Ovary (tissue), 3 donors: ENCODE data around the gene SEMA5B.

Experiments
- EP300 ChIP-seq: sonication (generic); formaldehyde crosslinking; IDR thresholded peaks from one replicate; pipeline ENCODE4 v1.6.1; 2017; ENCODE audit warnings: antibody characterized with exemption
- POLR2A ChIP-seq: fragments of 450-650 bp; IDR thresholded peaks from one replicate; pipeline ENCODE4 v1.6.1; 2017; ENCODE audit warnings: antibody characterized with exemption, mild to moderate bottlenecking, moderate library complexity
- TF ChIP-seq, protein P1 (sequence below), 3 donors: fragments of 450-650 bp in 2 of 3; fragments of 200-600 bp in 1 of 3; IDR thresholded peaks; one replicate each; pipeline versions ENCODE4 v1.5.1 to v1.8.0; 2016 to 2022; ENCODE audit warnings: antibody characterized with exemption in 3 of 3, mild to moderate bottlenecking in 1 of 3
- donor health status: DM: no; HTN: no; CAD: no.

GRCh38 chr3:123020709-123021108 is 6.9 kb downstream of the SEMA5B start:
- TF ChIP-seq POLR2A (no peak), EP300 (no peak)
- TF ChIP-seq, protein P1, sequence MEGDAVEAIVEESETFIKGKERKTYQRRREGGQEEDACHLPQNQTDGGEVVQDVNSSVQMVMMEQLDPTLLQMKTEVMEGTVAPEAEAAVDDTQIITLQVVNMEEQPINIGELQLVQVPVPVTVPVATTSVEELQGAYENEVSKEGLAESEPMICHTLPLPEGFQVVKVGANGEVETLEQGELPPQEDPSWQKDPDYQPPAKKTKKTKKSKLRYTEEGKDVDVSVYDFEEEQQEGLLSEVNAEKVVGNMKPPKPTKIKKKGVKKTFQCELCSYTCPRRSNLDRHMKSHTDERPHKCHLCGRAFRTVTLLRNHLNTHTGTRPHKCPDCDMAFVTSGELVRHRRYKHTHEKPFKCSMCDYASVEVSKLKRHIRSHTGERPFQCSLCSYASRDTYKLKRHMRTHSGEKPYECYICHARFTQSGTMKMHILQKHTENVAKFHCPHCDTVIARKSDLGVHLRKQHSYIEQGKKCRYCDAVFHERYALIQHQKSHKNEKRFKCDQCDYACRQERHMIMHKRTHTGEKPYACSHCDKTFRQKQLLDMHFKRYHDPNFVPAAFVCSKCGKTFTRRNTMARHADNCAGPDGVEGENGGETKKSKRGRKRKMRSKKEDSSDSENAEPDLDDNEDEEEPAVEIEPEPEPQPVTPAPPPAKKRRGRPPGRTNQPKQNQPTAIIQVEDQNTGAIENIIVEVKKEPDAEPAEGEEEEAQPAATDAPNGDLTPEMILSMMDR (IDR thresholded peaks at IDR 0.05), result no peak
